ENCODE measurements around the gene HSD11B2. TPM values are rescaled to one million over a fixed set of nuclear protein-coding genes. Genes with fewer than 3 reads are reported as not detected.
A peak's percentile ranks its signal among the peaks of the same experiment; 100 is the strongest.

HSD11B2 gene
- total RNA-seq, 1 experiment from 2014 or later, result 33.5 TPM

- no CpG with 5 or more reads among the region's 18 CpGs for WGBS (ENCODE audit: extremely low coverage, insufficient read length, low lambda C conversion rate)
- Histone ChIP-seq H3K18ac (ENCODE audit: insufficient read length, low read depth, low read length) (peak overlapping the region; percentile 63), H2BK120ac (ENCODE audit: low read depth, low read length, poor library complexity, severe bottlenecking) (no peak overlapping the region), H4K5ac (ENCODE audit: insufficient read length, low read depth, low read length) (no peak overlapping the region), H4K20me1 (ENCODE audit: control insufficient read depth, insufficient read depth, insufficient read length) (no peaks in the 10 kb centered on the region), H4K91ac (ENCODE audit: insufficient read length, low read depth, low read length) (no peak overlapping the region), H3T11ph (ENCODE audit: low read length) (no peak overlapping the region), H3K9me3 (ENCODE audit: control insufficient read depth, low read depth, low read length) (no peaks in the 10 kb centered on the region), H3K23ac (ENCODE audit: insufficient read length, low read depth, low read length) (no peak overlapping the region), H2AFZ (ENCODE audit: low read length) (no peak overlapping the region), H2BK12ac (ENCODE audit: insufficient read length, low read depth, low read length) (no peak overlapping the region), H3K9ac (ENCODE audit: extremely low read depth, insufficient read length, low read length) (no peak overlapping the region), H2BK5ac (ENCODE audit: insufficient read length, low read length) (no peak overlapping the region), H3K23me2 (ENCODE audit: insufficient read length, low read depth, low read length, poor library complexity, severe bottlenecking) (peaks cover 3% of the 10 kb centered on the region), H2AK5ac (ENCODE audit: insufficient read length, low read length) (no peak overlapping the region), H3K14ac (ENCODE audit: insufficient read depth, low read length) (peak overlapping the region; percentile 1; the same call in 1 of the 2 replicates), H3K27ac (ENCODE audit: insufficient read length, low read depth, low read length) (no peak overlapping the region), H3K4ac (ENCODE audit: low read depth, low read length) (no peak overlapping the region), H3K79me1 (ENCODE audit: insufficient read depth, low read depth, low read length, poor library complexity, severe bottlenecking) (no peaks in the 10 kb centered on the region), H3K4me2 (ENCODE audit: insufficient read depth, insufficient read length, low read length) (peak overlapping the region; percentile 12), H3K4me1 (ENCODE audit: insufficient read depth, low read length) (no peaks in the 10 kb centered on the region), H2BK15ac (ENCODE audit: low read depth, low read length) (no peak overlapping the region), H3K27me3 (ENCODE audit: insufficient read depth, low read length) (peaks cover 25% of the 10 kb centered on the region; the same call in 1 of the 2 replicates), H3K79me2 (ENCODE audit: insufficient read depth, low read length) (no peaks in the 10 kb centered on the region), H3K56ac (ENCODE audit: insufficient read length, low read depth, low read length) (no peak overlapping the region), H2BK20ac (ENCODE audit: low read depth, low read length, poor library complexity, severe bottlenecking) (no peak overlapping the region), H4K8ac (replicated peaks; ENCODE audit: insufficient read length, low read depth, low read length) (no peak overlapping the region)
- no peak for DNase-seq
- Mint-ChIP-seq H3K4me3 (peak overlapping the region in 1 of 2 experiments; percentile 46; a peak in 2 of 5 replicates), H3K9me3 (no peaks in the 10 kb centered on the region), H3K36me3 (ENCODE audit: insufficient read depth in 1 of 3, low read depth in 3 of 3) (no peaks in the 10 kb centered on the region), H3K27ac (no peak overlapping the region; a peak in 1 of 7 replicates), H3K4me1 (peaks cover 20 to 41% of the 10 kb centered on the region in 2 experiments), H3K27me3 (ENCODE audit: low read depth) (peaks cover 78% of the 10 kb centered on the region)
- TF ChIP-seq CTCF (conservative IDR thresholded peaks at IDR 0.05), result no peak
These were observed 38.4 kb upstream of the HSD11B2 start for GRCh38 chr16:67392301-67393059.

Measured in H9 (cell line).